Ishikawa (cell line): ENCODE data around the gene ZKSCAN3.

Source experiments
- CEBPB ChIP-seq: IDR thresholded peaks from 2 replicates; pipeline ENCODE4 v1.6.1; 2012
- CREB1 ChIP-seq: IDR thresholded peaks from 2 replicates; pipeline ENCODE4 v1.6.1; 2012; ENCODE audit warnings: low read depth
- EGR1 ChIP-seq: IDR thresholded peaks from 2 replicates; pipeline ENCODE4 v1.6.1; 2012
- EP300 ChIP-seq: IDR thresholded peaks from 2 replicates; pipeline ENCODE4 v1.6.1; 2012; ENCODE audit warnings: borderline replicate concordance
- FOXM1 ChIP-seq: IDR thresholded peaks from 2 replicates; pipeline ENCODE4 v1.6.1; 2012; ENCODE audit warnings: low read depth, borderline replicate concordance
- NFIC ChIP-seq: IDR thresholded peaks from 2 replicates; pipeline ENCODE4 v1.6.1; 2012
- RAD21 ChIP-seq: IDR thresholded peaks from 2 replicates; pipeline ENCODE4 v1.6.1; 2012; ENCODE audit warnings: low read depth
- REST ChIP-seq: IDR thresholded peaks from 2 replicates; pipeline ENCODE4 v1.6.1; 2012; ENCODE audit warnings: low read depth, mild to moderate bottlenecking
- TAF1 ChIP-seq: IDR thresholded peaks from 2 replicates; pipeline ENCODE4 v1.6.1; 2012; ENCODE audit warnings: low read depth, mild to moderate bottlenecking
- TCF12 ChIP-seq: IDR thresholded peaks from 2 replicates; pipeline ENCODE4 v1.6.1; 2012; ENCODE audit warnings: low read depth
- TEAD4 ChIP-seq: IDR thresholded peaks from 2 replicates; pipeline ENCODE4 v1.6.1; 2012
- YY1 ChIP-seq: IDR thresholded peaks from 2 replicates; pipeline ENCODE4 v1.6.1; 2012; ENCODE audit warnings: low read depth
- ZBTB7A ChIP-seq: IDR thresholded peaks from 2 replicates; pipeline ENCODE4 v1.6.1; 2012; ENCODE audit warnings: low read depth
- TF ChIP-seq, protein P1 (sequence below): IDR thresholded peaks from 2 replicates; pipeline ENCODE4 v1.6.1; 2012
- TF ChIP-seq, protein P2 (sequence below): IDR thresholded peaks from 2 replicates; pipeline ENCODE4 v1.6.1; 2012

Gene ZKSCAN3

GRCh38 chr6:28349892-28350737 lies at the start of gene ZKSCAN3:
Gene ZKSCAN3 (plus strand): TSS chr6:28349947. CDS start chr6:28359587, 9,640 bp downstream.
- TF ChIP-seq TAF1 (peak; percentile 85), RAD21 (no peak), TCF12 (0 out of 2 replicates have a peak, but pooled peaks have one; percentile 16), NFIC (peak; percentile 55), ZBTB7A (peak; percentile 66; the same call in 1 of the 2 replicates), CEBPB (no peak), YY1 (no peak), REST (no peak), EP300 (no peak), FOXM1 (peak; percentile 43; the same call in 1 of the 2 replicates)
- TF ChIP-seq, protein P1, sequence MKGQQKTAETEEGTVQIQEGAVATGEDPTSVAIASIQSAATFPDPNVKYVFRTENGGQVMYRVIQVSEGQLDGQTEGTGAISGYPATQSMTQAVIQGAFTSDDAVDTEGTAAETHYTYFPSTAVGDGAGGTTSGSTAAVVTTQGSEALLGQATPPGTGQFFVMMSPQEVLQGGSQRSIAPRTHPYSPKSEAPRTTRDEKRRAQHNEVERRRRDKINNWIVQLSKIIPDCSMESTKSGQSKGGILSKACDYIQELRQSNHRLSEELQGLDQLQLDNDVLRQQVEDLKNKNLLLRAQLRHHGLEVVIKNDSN: no peak
- TF ChIP-seq, protein P2, sequence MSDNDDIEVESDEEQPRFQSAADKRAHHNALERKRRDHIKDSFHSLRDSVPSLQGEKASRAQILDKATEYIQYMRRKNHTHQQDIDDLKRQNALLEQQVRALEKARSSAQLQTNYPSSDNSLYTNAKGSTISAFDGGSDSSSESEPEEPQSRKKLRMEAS: peak; percentile 43; the same call in 1 of the 2 replicates

DNA sequence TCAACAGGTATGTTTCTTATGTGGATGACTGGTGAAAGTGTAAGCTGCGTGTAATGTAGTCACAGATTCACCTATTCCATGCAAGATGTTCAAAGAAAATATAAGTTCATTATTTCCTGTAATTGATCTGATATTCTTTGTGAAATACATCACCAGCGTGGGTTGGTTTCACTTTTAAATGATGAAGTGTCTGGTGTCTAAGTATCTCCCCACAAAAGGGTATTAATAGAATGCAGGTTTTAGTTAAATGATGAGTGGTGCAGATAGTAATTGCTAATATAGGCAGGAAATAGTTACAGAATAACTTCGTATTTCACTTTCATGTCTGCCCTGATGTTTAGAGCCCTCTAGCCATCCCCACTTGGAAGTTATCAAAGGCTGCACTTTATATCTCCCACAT lies 46.2 kb upstream of the ZKSCAN3 start:
- TF ChIP-seq RAD21 (no peak), EGR1 (no peak), FOXM1 (no peak), CEBPB (no peak), CREB1 (no peak), TCF12 (no peak), NFIC (no peak), EP300 (no peak), TEAD4 (no peak), TAF1 (no peak), ZBTB7A (no peak)
- TF ChIP-seq, protein P1: no peak

DNA sequence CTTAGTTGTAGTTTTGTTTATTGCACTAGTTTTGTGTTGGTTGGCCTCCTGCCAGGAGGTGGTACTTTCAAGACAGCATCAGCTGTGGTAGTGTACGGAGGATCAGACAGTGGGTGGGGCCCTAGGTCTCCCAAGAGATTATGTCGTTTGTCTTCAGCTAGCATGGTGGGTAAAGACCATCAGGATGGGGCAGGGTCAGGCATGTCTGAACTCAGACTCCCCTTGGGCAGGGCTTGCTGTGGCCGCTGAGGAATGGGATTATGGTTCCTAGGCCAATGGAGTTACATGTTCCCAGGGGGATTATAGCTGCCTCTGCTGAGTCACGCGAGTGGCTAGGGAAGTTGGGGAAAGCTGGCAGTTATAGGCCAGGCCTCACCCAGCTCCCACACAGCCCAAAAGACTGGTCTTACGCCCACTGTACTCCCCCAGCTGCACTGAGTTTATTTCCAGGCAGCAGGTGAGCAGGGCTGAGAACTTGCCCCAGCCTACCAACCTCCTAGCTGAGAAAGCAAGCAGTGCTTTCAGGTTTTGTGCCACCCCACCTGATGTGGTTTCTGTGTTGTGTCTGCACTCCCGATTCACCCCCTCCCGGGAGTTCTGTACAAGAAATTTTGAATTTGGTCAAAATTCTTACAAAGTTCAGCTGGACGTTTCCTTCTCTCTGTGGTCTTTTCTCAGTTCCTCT lies 38.5 kb upstream of the ZKSCAN3 start:
- TF ChIP-seq, protein P1: no peak
- no peak for TF ChIP-seq TCF12
- TF ChIP-seq, protein P2: no peak
- no peak for TF ChIP-seq RAD21
- no peak for TF ChIP-seq FOXM1
- TF ChIP-seq ZBTB7A: no peak
- TF ChIP-seq YY1: no peak
- no peak for TF ChIP-seq CEBPB
- TF ChIP-seq EP300: no peak
- TF ChIP-seq CREB1: no peak
- TF ChIP-seq NFIC: no peak
- TF ChIP-seq TEAD4: no peak

DNA sequence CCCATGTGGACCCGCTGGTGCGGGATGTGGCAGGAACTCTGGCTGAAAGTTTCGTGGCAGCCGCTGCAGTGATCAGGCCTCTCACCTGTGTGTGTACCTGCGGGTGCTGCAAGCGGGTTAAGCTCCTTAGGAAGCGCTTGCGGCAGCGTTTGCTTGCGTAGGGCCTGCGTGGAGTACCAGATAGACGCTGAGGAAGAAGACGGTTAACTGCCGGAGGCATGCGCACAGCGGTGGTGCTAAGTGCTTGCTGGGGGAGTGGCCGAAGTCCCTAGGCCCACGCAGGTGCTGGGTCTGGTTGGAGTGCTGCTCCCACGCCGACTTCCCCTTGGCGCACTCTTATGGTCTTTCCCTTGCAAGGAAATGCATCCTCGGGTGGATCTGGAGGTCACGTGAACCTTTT lies 36.8 kb upstream of the ZKSCAN3 start:
- TF ChIP-seq RAD21 (no peak), NFIC (no peak), REST (no peak), TAF1 (no peak), CREB1 (no peak), ZBTB7A (no peak), CEBPB (no peak), TCF12 (no peak), YY1 (no peak), EP300 (no peak), TEAD4 (no peak), FOXM1 (no peak), EGR1 (no peak)
- TF ChIP-seq, protein P1: no peak
- TF ChIP-seq, protein P2: no peak
